Muscle layer of duodenum (tissue), 2 donors: ENCODE results near the gene NPAS3.

Experiments used
- H3K27ac ChIP-seq: one replicate; pipeline ENCODE4 v1.7.0; 2013; ENCODE audit warnings: mild to moderate bottlenecking, low read length
- H3K27me3 ChIP-seq: one replicate; pipeline ENCODE4 v1.7.0; 2013; ENCODE audit warnings: low read depth, mild to moderate bottlenecking, control low read depth, low read length
- H3K36me3 ChIP-seq, 2 donors: one replicate each; pipeline ENCODE4 v1.7.0; 2013; ENCODE audit warnings: low read length in 2 of 2, control low read depth in 1 of 2, mild to moderate bottlenecking in 1 of 2; ENCODE audit not compliant: insufficient read depth in 2 of 2, control insufficient read depth in 1 of 2
- H3K4me1 ChIP-seq, 2 donors: one replicate each; pipeline ENCODE4 v1.7.0; 2013; ENCODE audit warnings: low read length in 2 of 2, mild to moderate bottlenecking in 2 of 2, control low read depth in 1 of 2, moderate library complexity in 1 of 2; ENCODE audit not compliant: insufficient read depth in 2 of 2, control insufficient read depth in 1 of 2
- H3K4me3 ChIP-seq, 2 donors: one replicate each; pipeline ENCODE4 v1.7.0; 2013; ENCODE audit warnings: low read length in 2 of 2, low read depth in 1 of 2, mild to moderate bottlenecking in 1 of 2
- H3K9me3 ChIP-seq, 2 donors: one replicate each; pipeline ENCODE4 v1.7.0; 2013; ENCODE audit warnings: low read length in 2 of 2, control low read depth in 1 of 2, mild to moderate bottlenecking in 1 of 2; ENCODE audit not compliant: control insufficient read depth in 1 of 2
- donor health status: healthy.

Gene NPAS3

DNA sequence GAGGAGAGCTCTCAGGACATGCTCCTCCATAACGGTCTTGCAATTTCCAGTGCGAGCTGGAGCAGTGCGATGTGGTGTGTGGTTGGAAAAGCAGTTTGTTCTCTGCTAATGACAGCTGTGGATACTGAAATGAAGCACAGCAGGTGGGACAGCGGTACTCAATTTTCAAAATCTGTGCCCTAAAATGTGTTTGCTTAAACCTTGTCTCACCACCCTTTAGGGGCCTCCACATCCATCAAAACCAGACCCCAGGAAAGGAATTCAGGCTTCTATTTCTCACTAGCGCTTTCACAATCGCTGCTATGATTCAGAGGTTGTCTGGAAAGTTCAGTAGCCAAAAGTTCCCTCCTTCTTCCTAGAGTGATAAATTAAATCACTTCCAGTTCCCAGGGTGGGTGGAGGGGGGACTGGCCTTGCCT is 571.4 kb downstream of the NPAS3 start:
- Histone ChIP-seq H3K27me3 (no peaks in the 10 kb centered on the region), H3K36me3 (no peaks in the 10 kb centered on the region), H3K4me3 (no peak overlapping the region), H3K9me3 (no peaks in the 10 kb centered on the region), H3K4me1 (no peaks in the 10 kb centered on the region), H3K27ac (no peak overlapping the region)

DNA sequence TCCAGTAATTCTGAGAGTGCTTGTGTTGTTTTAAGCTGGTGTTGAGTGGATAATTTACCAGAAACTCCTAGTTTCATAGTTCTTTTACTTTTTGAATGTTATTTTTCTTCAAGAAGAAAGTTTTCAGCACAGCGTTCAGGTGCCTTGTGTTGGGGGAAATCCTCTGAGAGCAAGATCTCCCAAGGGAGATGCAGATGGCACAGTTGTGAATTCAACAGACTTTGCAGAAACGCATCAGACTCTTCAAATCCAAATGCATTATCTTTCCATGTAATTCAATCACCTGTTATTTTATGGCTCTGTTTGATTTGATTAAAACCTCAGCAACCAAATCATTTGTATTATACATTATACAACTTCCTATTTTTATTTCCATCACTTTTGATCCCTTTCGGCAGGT is 572.3 kb downstream of the NPAS3 start:
- no peaks in the 10 kb centered on the region for H3K9me3 ChIP-seq
- H3K36me3 ChIP-seq, result no peaks in the 10 kb centered on the region
- no peaks in the 10 kb centered on the region for H3K4me1 ChIP-seq
- H3K4me3 ChIP-seq, result no peak overlapping the region
- no peak overlapping the region for H3K27ac ChIP-seq
- no peaks in the 10 kb centered on the region for H3K27me3 ChIP-seq

GRCh38 chr14:33511851-33512640 is 573.4 kb downstream of the NPAS3 start:
- Histone ChIP-seq H3K4me3 (no peak overlapping the region), H3K27me3 (no peaks in the 10 kb centered on the region), H3K4me1 (no peaks in the 10 kb centered on the region), H3K9me3 (no peaks in the 10 kb centered on the region), H3K27ac (no peak overlapping the region), H3K36me3 (no peaks in the 10 kb centered on the region)

GRCh38 chr14:33515441-33515840 is 576.8 kb downstream of the NPAS3 start:
- Histone ChIP-seq H3K27me3 (no peaks in the 10 kb centered on the region), H3K27ac (no peak overlapping the region), H3K4me1 (no peaks in the 10 kb centered on the region), H3K9me3 (no peaks in the 10 kb centered on the region), H3K36me3 (no peaks in the 10 kb centered on the region), H3K4me3 (no peak overlapping the region)

GRCh38 chr14:33515899-33516298 is 577.2 kb downstream of the NPAS3 start:
- no peak overlapping the region for H3K4me3 ChIP-seq
- H3K27me3 ChIP-seq, result no peaks in the 10 kb centered on the region
- H3K27ac ChIP-seq, result no peak overlapping the region
- no peaks in the 10 kb centered on the region for H3K4me1 ChIP-seq
- H3K9me3 ChIP-seq, result no peaks in the 10 kb centered on the region
- H3K36me3 ChIP-seq, result no peaks in the 10 kb centered on the region

GRCh38 chr14:33516898-33517436 is 578.3 kb downstream of the NPAS3 start:
- no peaks in the 10 kb centered on the region for H3K9me3 ChIP-seq
- no peak overlapping the region for H3K4me3 ChIP-seq
- no peaks in the 10 kb centered on the region for H3K36me3 ChIP-seq
- H3K27ac ChIP-seq, result no peak overlapping the region
- H3K4me1 ChIP-seq, result no peaks in the 10 kb centered on the region
- H3K27me3 ChIP-seq, result no peaks in the 10 kb centered on the region

DNA sequence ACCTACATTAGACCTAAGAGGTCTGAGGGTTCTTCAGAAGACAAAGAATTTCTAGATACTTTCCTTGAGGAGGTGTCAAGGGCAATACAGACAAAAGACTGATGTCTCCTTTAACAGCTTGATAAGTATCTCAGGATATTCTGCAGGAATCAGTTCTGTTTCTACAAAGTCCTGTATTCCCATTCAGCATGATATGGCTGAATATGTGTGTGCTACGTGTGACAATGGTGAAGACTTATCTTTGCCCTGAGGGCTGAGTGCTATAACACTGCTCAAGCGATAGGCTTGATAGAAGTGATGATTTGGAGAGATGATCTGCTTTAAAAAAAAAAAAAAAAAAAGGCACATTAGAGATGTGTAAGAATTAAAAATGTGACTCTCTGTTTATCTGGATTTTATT is 582.5 kb downstream of the NPAS3 start:
- no peaks in the 10 kb centered on the region for H3K36me3 ChIP-seq
- no peaks in the 10 kb centered on the region for H3K4me1 ChIP-seq
- H3K27ac ChIP-seq, result no peak overlapping the region
- H3K4me3 ChIP-seq, result no peak overlapping the region
- H3K27me3 ChIP-seq, result no peaks in the 10 kb centered on the region
- no peaks in the 10 kb centered on the region for H3K9me3 ChIP-seq

DNA sequence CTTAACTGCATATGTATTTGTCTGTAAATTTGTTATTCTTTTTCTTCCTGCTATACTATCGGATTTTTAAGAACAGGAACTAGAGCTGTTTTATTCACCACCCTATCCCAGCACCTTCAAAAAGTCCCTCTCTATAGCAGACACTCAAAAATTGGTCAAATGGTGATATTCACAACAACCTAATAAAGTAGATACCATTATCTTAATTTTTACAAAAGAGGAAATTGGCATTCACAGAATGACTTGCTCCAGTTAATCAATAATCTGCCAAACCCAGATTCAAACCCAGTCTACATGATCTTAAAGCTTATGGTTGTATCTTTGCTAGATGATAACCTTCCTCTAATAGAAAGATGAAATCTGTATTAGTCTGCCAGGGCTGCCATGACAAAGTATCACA is 585.6 kb downstream of the NPAS3 start:
- Histone ChIP-seq H3K36me3 (no peaks in the 10 kb centered on the region), H3K4me1 (no peaks in the 10 kb centered on the region), H3K27ac (no peak overlapping the region), H3K4me3 (no peak overlapping the region), H3K9me3 (no peaks in the 10 kb centered on the region), H3K27me3 (no peaks in the 10 kb centered on the region)

- Histone ChIP-seq H3K27ac (no peak overlapping the region), H3K4me1 (no peaks in the 10 kb centered on the region), H3K9me3 (no peaks in the 10 kb centered on the region), H3K27me3 (no peaks in the 10 kb centered on the region), H3K36me3 (no peaks in the 10 kb centered on the region), H3K4me3 (no peak overlapping the region)
Observed at GRCh38 chr14:33525626-33526025, 586.9 kb downstream of the NPAS3 start.

DNA sequence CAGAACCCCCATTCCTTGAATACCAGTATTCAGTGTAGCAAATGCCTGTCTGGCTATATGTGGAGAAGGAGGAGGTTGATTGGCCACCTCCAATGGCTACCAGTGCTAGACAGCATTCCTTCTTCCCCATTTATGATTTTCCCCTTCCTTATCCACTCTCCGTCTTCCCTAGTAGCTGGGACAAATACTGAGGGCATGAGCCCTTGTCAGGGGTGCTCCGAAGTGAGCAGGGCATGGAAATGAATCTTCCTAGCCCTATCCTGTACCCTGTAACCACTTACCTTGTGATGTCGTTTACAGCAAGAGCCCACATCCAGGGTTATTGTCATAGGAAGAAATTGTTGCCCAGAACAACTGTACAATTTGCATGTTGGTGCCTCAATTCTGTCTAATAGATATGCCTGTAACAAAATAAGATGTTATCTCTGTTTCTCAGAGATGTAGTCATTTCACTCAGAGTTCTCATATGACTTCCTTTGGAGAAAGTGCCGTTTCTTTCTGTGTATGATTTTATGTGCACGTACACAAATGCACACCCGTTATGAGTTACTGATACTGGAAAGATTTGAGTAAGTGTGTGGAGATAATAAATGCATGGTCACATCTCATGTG is 588.5 kb downstream of the NPAS3 start:
- Histone ChIP-seq H3K4me3 (no peak overlapping the region), H3K9me3 (no peaks in the 10 kb centered on the region), H3K27me3 (no peaks in the 10 kb centered on the region), H3K4me1 (no peaks in the 10 kb centered on the region), H3K27ac (no peak overlapping the region), H3K36me3 (no peaks in the 10 kb centered on the region)

DNA sequence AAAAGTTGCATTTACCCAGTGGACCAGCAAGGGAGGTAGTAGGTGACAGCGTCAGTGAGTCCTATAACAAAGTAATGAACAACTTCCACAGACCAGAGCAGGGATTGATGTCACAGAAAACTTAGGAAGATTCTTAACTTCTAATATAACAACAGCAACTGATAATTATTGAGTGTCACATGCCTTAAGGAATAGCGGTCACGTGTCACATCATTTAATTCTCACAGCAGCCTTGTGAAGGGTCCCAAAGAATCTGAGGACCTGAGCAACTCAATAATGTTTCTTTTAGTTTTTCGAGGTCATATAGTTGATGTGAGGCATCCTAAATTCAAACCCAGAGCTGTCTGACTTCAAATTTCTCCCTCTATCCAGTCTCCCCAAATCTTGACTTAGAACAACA is 590.0 kb downstream of the NPAS3 start:
- Histone ChIP-seq H3K36me3 (no peaks in the 10 kb centered on the region), H3K27ac (no peak overlapping the region), H3K4me3 (no peak overlapping the region), H3K27me3 (no peaks in the 10 kb centered on the region), H3K4me1 (no peaks in the 10 kb centered on the region), H3K9me3 (no peaks in the 10 kb centered on the region)
